Esophagus (tissue), 2 donors: ENCODE data around the gene EIF4EBP2. TPM values are rescaled to one million over a fixed set of nuclear protein-coding genes. Genes with fewer than 3 reads are reported as not detected.

ENCODE experiments used
- H3K27ac ChIP-seq, 2 donors: one replicate each; pipeline ENCODE4 v1.5.1; 2013; ENCODE audit warnings: low read depth in 2 of 2, mild to moderate bottlenecking in 2 of 2, inconsistent platforms in 1 of 2, low read length in 1 of 2, moderate library complexity in 1 of 2
- H3K27me3 ChIP-seq, 2 donors: one replicate each; pipeline ENCODE4 v1.6.1; 2013; ENCODE audit warnings: low read length in 2 of 2, control low read depth in 1 of 2, mild to moderate bottlenecking in 1 of 2; ENCODE audit not compliant: insufficient read depth in 2 of 2, control insufficient read depth in 1 of 2
- H3K36me3 ChIP-seq, 2 donors: one replicate each; pipeline ENCODE4 v1.6.1; 2013; ENCODE audit warnings: low read length in 1 of 2; ENCODE audit not compliant: control insufficient read depth in 2 of 2, insufficient read depth in 2 of 2
- H3K4me1 ChIP-seq, 2 donors: one replicate each; pipeline ENCODE4 v1.6.1; 2013; ENCODE audit warnings: low read length in 1 of 2; ENCODE audit not compliant: control insufficient read depth in 2 of 2, insufficient read depth in 2 of 2
- H3K4me3 ChIP-seq, 2 donors: one replicate each; pipeline ENCODE4 v1.5.1; 2013; ENCODE audit warnings: low read length in 2 of 2, mild to moderate bottlenecking in 2 of 2, low read depth in 1 of 2, moderate library complexity in 1 of 2
- H3K9me3 ChIP-seq, 2 donors: one replicate each; pipeline ENCODE4 v1.6.1; 2013; ENCODE audit warnings: mild to moderate bottlenecking in 2 of 2, low read depth in 1 of 2, low read length in 1 of 2, moderate library complexity in 1 of 2; ENCODE audit not compliant: control insufficient read depth in 2 of 2, insufficient read depth in 1 of 2
- WGBS, 2 donors: extraction: QIAGEN DNeasy Blood & Tissue Kit; methylation state at CpG; one replicate each; pipeline ENCODE4 v1.1.7; 2013; 5-methylcytosine and 5-hydroxymethylcytosine counted together
- polyA plus RNA-seq, 2 donors: library from polyadenylated mRNA; stranded (reverse); fragments of 200-250 nt; gene quantifications; one replicate each; pipeline ENCODE4 v1.2.3, GENCODE V29; 2013
- donor health status: healthy with polysubstance abuse.
- donor health status: Bipolar disorder and iron deficiency.

EIF4EBP2 gene
- polyA plus RNA-seq, 2 donors, result 18.1 to 18.7 TPM

DNA sequence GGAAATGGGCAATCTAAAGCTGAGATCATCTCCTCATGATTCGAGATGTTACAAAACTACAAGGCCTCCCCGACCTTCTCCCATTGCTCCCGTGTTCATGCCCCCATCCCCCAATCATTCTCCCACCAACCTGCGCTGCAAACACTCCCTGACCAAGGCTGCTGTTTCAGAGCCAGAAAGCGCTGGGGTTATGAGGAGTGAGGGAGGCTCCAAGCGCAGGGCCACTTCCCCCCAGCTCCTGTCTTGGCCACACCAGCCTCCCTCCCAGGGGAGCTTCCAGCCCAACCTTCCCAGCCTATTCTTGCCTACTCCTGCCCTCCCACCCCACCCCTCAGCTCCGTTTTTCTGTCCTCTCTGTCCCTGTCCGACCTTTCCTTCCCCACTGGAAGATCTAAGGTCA, 52.2 kb downstream of the EIF4EBP2 start:
- no peaks in the 10 kb centered on the region for H3K27me3 ChIP-seq

DNA sequence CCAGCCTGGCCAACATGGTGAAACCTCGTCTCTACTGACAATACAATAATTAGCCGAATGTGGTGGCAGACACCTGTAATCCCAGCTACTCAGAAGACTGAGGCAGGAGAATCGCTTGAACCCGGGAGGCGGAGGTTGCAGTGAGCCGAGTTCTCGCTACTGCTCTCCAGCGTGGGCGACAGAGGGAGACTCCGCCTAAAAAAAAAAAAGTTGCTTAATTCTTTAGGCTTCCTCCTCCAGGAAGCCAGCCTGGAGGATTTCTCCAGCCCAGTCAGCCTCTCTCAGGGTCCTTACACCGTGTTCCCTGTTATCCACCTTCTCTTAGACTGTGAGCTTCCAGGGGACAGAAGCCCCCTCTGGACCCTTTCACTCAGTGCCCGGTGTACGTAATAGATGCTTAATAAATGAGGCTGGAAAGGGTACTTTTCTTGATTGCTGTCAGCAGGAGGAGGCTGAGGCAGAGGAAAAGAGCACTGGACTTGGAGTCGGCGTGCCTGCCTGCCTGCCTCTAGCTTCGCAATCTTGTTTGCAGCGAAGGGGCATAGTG, 53.9 kb downstream of the EIF4EBP2 start:
- Histone ChIP-seq H3K4me3 (peak overlapping the region in 1 of 2 donors; percentile 16), H3K4me1 (peaks cover 9 to 13% of the 10 kb centered on the region in 2 donors), H3K27me3 (no peaks in the 10 kb centered on the region), H3K27ac (peak overlapping the region in 1 of 2 donors; percentile 1), H3K9me3 (peaks cover 0 to 9% of the 10 kb centered on the region in 2 donors), H3K36me3 (peaks cover 0 to 9% of the 10 kb centered on the region in 2 donors)
- 50 to 60% methylated on average over 17 of the region's 17 CpGs for WGBS, 2 donors

More for the DNA sequence above, 52.2 kb downstream of the EIF4EBP2 start:
- Histone ChIP-seq H3K27ac (no peak overlapping the region), H3K4me1 (peaks cover 4 to 7% of the 10 kb centered on the region in 2 donors), H3K36me3 (peaks cover 0 to 9% of the 10 kb centered on the region in 2 donors), H3K4me3 (no peak overlapping the region), H3K9me3 (peaks cover 0 to 9% of the 10 kb centered on the region in 2 donors)
- 69 to 73% methylated on average over 8 of the region's 8 CpGs for WGBS, 2 donors

DNA sequence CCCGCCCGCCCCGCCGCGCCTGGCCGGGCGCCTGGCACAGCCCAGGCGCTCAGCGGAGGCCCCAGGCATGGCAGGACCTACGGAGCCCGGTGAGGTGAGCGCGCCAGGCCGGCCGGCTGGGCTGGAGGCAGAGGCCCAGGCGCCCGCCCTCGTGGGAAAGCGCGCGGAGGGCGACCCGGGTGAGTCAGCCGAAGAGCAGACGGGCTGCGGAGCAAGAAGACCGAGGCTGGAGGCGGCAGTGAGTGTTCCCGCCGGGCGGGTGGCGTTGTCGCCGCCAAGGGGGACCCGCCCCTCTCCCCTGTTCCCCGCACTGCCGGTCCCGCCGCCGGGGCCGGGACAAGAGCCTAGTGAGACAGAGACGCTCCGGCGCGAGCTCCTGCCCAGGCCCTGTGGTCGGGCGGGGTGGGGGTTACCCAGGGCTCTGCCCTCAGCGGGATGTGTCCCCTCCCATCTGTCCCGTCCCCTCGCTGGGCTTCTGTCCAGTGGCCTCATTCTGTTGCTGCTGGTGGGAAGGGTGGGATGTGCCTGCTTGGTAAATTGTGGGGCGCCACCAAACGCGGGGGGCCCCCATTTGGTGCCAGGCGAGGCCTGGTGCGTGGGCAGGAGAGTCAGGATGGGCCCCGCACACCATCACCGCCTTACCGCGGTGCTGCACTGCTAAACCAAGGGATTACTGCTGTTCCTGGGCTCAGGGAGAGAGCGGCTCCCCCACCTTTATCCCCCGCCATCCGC, 54.5 kb downstream of the EIF4EBP2 start:
- H3K9me3 ChIP-seq, result peaks cover 0 to 9% of the 10 kb centered on the region in 2 donors
- peak overlapping the region in 1 of 2 donors; percentile 63 for H3K27ac ChIP-seq
- peak overlapping the region; percentile 11 to 16 for H3K4me3 ChIP-seq
- H3K36me3 ChIP-seq, result peaks cover 0 to 9% of the 10 kb centered on the region in 2 donors
- no peaks in the 10 kb centered on the region for H3K27me3 ChIP-seq
- H3K4me1 ChIP-seq, result peaks cover 10 to 14% of the 10 kb centered on the region in 2 donors
- WGBS, 2 donors, result 7% methylated on average over 56 to 62 of the region's 62 CpGs

DNA sequence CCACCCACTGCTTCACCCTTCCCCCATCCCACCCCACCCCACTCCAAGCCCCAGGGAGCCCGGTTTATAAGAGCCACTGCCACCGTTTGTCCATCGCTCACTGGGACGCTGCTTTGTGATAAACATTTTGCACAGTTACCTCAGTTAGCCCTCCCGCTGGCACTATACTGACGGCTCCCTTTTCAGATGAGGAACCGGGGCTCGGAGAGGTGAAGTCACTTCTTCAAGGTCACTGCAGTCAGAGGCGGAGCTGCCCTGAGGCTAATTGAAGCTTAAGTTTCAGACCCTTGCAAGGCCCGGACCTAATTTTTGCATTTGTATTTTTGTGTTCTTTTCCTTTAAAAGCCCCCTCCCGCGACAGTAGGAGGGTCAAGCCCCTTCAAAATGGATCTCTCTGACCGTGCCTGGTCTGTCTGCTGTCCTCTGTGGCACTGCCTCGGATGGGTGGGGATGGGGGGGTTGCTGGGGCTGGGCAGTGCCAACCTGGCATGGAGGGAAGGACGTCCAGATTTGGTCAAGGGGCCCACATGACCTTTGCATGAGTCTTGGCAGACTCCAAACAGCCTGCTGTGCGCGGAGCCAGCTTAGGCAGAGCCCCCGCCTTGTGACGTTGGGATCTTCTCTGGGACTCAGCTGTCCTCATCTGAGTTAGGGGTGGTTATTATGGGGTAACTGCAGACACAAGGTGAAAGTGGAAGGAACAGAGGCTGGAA, 55.3 kb downstream of the EIF4EBP2 start:
- Histone ChIP-seq H3K36me3 (peaks cover 0 to 9% of the 10 kb centered on the region in 2 donors), H3K4me1 (peaks cover 10 to 14% of the 10 kb centered on the region in 2 donors), H3K9me3 (peaks cover 0 to 9% of the 10 kb centered on the region in 2 donors), H3K27me3 (no peaks in the 10 kb centered on the region), H3K27ac (peak overlapping the region in 1 of 2 donors; percentile 63), H3K4me3 (no peak overlapping the region)
- 45 to 53% methylated on average over 19 of the region's 19 CpGs for WGBS, 2 donors

DNA sequence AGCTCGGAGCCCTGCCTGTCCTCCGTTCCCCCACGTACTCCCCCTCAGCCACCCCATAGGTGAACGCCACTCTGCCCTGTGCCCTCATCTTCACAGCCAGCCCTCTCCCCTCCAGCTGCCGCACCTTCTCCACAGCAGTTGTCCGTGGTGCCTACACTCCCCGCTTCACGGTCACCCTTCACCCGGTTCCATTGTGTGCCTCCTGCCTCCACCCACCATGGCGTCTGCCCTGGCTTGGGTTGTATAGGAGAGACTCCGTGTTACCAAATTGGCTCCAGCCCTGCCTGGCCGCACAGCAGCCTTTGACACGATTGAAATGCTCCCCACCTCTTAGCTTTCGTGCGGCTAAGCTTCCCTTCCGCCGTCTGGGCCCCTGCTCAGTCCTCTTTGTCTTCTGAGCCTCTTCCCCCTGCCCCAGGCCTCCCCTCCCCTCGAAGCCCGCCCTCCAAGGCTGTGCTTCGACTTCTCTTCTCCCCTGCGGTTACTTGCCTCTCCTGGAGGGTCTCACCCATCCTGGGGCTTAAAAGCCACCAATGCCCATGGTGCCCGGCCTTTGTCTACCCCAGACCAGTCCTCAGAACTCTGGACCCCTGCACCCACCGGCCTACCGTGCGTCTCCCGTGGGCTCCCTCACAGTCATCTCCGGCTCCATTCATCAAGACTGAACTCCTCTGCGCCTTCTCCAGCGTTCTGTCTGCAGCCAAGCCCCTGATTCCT, 56.0 kb downstream of the EIF4EBP2 start:
- H3K27ac ChIP-seq, result peak overlapping the region in 1 of 2 donors; percentile 37
- H3K4me1 ChIP-seq, result peaks cover 10 to 14% of the 10 kb centered on the region in 2 donors
- WGBS, 2 donors, result 84 to 86% methylated on average over 29 of the region's 29 CpGs
- peaks cover 0 to 8% of the 10 kb centered on the region in 2 donors for H3K9me3 ChIP-seq
- H3K27me3 ChIP-seq, result no peaks in the 10 kb centered on the region
- H3K36me3 ChIP-seq, result peaks cover 0 to 8% of the 10 kb centered on the region in 2 donors
- H3K4me3 ChIP-seq, result no peak overlapping the region

DNA sequence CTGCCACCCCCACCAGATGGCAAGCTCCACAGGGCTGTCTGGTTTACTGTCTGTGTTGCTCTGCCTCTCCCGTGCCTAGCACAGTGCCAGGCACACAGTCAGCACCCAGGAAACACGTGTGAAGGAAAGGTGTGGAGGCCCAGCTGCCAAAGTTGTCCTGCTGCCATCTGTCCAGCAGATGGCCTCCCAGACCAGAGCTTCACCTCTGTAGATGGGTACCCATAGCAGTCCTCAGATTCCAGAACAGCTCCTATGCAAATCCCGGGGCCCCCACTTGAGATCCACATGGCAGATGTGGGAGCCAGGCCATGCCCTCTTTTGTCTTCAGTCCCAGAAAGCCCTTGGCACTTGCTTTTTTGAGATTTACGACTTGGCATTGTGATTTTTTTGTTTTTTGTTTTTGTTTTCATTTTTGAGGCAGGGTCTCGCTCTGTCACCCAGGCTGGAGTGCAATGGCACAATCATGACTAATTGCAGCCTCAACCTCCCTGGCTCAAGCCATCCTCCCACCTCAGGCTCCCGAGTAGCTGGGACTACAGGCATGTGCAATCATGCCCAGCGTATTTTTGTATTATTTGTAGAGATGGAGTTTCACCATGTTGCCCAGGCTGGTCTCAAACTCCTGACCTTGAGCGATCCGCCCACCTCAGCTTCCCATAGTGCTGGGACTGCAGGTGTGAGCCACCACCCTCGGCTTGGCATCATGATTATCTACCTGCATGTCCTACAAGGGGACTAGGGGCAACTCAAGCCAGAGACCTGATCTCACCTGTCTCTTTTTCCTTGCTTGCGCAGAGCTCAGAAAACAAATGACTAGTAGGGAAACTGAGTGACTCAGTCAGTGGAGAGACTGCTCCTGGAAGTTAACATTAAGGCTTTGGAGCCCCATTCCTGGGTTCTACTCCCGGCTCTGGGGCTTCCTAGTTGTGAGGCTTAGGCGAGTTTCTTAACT, 57.7 kb downstream of the EIF4EBP2 start:
- WGBS, 2 donors, result 34 to 43% methylated on average over 13 of the region's 13 CpGs
- H3K4me1 ChIP-seq, result peaks cover 7 to 10% of the 10 kb centered on the region in 2 donors
- H3K4me3 ChIP-seq, result no peak overlapping the region
- H3K9me3 ChIP-seq, result no peaks in the 10 kb centered on the region
- no peaks in the 10 kb centered on the region for H3K27me3 ChIP-seq
- no peaks in the 10 kb centered on the region for H3K36me3 ChIP-seq
- peak overlapping the region in 1 of 2 donors; percentile 17 for H3K27ac ChIP-seq

DNA sequence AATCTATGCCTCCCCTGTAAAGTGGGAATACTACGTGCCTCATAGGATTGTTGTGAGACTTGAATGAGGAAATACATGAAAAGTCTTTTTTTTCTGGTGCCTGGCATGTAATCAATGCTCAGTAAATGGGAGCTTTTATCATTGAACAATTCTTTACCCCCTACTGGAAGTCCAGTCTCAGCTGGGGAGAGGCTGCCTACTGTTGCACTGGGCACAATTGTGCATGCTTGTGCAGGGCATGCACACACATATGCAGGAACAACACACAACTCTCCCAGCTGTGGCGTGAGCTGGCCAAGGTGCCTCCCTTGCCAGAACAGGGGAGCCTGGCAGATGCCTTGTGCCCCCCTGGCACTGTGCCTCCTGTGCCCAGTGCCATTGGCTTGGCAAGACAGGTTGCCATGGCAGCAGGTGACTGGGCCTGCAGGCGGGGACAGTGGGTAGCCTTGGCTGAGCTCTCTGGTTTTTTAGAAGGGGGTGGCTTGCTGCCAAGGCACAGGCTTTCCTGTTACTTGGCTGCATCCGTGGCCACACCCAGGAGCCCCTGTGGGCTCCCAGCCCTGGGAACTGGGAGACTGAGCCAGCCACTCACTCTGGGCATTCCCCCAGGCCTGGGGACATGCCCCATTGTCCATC, 58.5 kb downstream of the EIF4EBP2 start:
- H3K9me3 ChIP-seq, result no peaks in the 10 kb centered on the region
- H3K4me3 ChIP-seq, result no peak overlapping the region
- H3K27ac ChIP-seq, result peak overlapping the region in 1 of 2 donors; percentile 26
- WGBS, 2 donors, result 16 to 23% methylated on average over 4 of the region's 4 CpGs
- H3K36me3 ChIP-seq, result no peaks in the 10 kb centered on the region
- peaks cover 7 to 10% of the 10 kb centered on the region in 2 donors for H3K4me1 ChIP-seq
- no peaks in the 10 kb centered on the region for H3K27me3 ChIP-seq

DNA sequence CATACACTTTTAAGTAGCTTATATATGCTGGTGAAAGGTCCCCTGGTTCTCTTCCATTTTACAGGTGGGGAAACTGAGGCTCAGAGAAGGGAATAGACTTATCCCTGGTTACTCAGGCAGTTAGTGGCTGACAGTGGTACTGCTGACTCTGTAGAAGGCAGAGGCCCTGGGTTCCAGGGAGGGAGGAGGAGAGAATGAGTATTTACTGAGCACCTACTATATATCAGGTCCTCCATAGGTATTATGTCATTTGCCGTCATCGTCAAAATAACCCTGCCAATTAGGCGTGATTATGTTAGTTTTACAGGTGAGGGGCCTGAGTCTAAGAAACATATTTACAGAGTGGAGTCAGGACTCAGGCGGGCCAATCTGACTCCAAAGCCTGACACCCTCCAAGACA, 61.3 kb downstream of the EIF4EBP2 start:
- no peak overlapping the region for H3K4me3 ChIP-seq
- H3K27ac ChIP-seq, result no peak overlapping the region
- H3K4me1 ChIP-seq, result peaks cover 6 to 7% of the 10 kb centered on the region in 2 donors
- no peaks in the 10 kb centered on the region for H3K9me3 ChIP-seq
- H3K36me3 ChIP-seq, result no peaks in the 10 kb centered on the region
- no peaks in the 10 kb centered on the region for H3K27me3 ChIP-seq
- WGBS, 2 donors, result 92 to 97% methylated on average over 4 of the region's 4 CpGs
